GM21619 (cell line): ENCODE measurements around the gene GHR.

Experiments
- ATAC-seq: cut with Tn5 transposase; IDR thresholded peaks from one replicate; pipeline ENCODE4 v1.9.1; 2021; ENCODE audit not compliant: unreplicated experiment

The GHR gene

DNA sequence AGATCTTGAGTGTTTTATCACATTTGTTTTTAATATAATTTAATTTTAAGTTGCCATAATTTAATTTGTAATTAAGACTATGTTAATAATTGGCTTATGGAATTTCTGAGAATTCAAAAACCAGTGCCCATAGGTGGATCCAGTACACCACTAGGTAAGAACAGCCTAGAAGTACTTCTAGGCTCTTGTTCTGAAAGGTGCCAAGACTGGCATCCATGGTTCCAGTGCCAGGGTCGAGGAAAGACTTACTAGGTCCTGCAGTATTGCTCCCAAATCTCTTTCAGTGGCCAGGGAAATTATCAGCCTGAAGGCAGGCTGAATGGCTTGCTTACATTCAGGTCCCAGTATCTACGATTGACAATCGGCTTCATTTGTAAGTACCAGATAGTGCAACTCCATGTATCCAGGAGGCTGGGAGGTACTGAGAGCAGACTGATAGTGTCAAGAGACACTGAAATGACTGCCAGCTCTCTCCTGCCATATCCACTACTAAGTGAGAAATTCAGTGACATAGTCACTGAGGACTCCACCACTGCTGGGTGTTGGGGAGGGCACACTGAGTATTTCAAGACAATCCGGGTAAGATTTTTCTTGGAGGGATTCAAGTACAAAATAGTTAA lies 174.2 kb downstream of the GHR start:
- ATAC-seq: no peak

GRCh38 chr5:42598311-42598710 lies 175.1 kb downstream of the GHR start:
- ATAC-seq: no peak

GRCh38 chr5:42599106-42599505 lies 175.9 kb downstream of the GHR start:
- ATAC-seq: no peak

- no peak for ATAC-seq
Measured at GRCh38 chr5:42600441-42600840, 177.2 kb downstream of the GHR start.

DNA sequence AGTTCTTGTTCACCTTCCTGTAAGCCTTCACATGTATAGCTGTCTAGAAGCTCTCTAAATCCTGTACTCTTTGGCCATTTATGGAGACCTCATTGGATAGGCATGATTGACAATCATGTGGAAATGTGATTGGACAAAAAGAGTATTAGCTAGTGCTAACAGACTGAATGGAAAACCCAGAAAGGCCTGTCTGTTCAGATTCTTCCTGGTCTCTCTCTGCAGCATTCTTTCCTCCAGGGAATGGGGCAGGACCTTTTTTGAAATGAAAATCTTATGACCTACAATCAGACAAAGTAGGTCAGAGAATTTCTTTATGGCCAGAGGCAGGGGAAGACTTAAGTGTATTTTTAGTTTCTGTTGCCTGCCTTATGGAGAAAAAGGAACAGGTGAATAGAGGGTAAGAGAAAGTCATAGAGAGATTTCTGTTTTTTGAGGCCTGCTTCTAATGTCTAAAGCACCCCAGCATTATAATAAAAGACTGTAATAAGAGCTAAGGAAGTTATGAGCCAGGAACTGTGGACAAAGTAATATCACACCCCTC lies 181.0 kb downstream of the GHR start:
- ATAC-seq: no peak

DNA sequence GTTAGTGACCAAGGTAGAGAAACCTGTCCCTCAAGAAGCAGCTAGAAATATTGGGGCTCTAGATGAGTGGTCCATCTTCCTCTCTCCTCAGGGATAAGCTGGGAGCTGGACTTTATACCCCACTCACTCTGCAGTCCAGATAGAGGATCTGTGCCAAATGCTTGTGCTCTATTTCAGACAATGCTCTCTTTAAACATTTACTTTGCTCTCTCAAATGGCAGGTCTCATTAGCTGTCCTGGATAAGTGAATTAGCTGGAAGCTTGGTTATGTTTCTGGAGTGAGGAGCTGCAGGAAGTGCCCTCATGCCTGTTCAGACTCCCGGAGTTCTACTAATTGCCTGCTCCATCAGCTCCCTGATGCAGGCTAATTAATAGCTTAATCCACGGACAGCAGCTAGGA lies 182.3 kb downstream of the GHR start:
- ATAC-seq: no peak

DNA sequence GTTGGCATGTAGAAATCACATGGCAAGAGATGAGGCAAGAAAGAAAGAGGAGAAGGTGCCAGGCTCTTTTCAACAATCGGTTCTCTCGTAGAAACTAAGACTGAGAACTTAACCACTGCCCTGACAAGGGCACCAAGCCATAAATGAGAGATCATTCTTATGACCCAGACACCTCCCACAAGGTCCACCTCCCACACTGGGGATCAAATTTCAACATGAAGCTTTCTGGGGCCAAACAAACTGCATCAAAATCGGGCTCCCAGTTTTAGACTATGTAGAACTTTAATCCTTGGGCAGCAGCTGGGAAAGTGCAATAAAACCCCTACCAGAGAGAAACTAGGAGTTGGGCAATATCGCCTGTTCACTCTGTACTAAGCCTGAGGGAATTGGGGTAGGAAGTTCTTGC lies 183.2 kb downstream of the GHR start:
- ATAC-seq: no peak

DNA sequence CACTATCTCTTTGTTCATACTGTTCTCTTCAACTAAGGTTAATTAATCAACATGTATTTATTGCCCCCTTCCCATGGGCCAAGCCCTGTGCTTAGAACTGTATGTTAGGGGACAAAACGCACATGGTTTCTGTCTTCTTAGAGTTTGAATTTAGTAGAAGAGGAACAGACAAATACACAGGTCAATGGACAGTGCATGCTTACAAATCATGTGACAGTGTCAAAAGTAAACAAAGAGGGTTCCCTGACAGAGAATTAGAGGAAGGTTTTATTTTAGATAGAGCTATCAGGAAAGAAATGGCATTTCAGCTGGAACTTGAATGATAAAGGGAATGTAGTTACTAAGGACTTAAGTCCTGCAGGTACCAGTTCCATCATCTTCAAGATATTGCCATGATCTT lies 188.2 kb downstream of the GHR start:
- ATAC-seq: no peak

GRCh38 chr5:42612750-42613366 lies 189.6 kb downstream of the GHR start:
- ATAC-seq: no peak

DNA sequence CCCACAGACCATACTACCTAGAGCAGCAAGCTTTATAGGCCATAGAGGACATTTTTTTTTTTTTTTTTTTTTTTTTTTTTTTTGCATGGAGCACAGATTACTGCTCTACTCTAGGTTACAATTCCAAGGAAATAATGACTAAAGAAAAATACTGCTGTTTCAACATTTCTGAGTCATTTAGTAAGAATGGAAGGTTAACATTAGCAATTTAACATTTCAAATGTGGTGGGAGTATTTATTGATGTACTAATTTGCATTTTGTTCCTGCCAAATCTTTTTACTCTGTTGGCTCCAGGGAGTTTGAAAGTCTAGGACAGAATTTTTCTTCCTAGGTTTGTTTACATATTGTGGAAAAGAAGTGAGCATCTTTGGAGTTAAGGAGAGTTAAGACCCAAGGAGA lies 191.3 kb downstream of the GHR start:
- ATAC-seq: no peak

DNA sequence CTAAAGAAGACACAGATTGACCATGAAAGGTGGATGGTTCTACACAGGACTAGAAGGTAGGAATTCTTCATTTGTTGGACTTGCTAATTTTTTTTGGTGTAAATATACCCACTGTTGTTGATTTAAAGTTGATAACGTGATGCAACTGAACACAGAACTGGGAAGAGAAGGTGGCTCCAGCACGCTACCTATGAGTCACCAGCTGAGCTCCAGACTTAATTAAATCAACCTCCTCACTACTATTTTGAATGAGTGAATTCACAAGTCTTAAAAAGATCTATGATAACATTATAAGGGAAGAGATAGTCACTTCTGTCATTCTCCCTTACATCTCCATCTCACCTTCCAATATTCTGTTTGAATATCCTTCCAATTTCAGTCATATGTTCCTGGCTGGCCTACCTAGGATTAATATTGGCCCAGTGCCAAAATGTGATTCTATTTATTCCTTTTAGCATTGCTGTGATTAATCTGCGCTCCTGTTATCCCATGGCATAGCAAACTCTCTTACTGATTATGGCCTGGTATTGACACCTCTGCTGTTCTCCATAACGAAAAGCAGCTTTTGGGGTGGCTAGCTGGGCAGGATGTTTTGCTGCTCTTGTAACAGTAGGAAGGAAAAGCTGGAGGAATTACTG lies 197.5 kb downstream of the GHR start:
- no peak for ATAC-seq

- no peak for ATAC-seq
Measured at GRCh38 chr5:42621242-42621641, 198.0 kb downstream of the GHR start.

- ATAC-seq: no peak
Measured at GRCh38 chr5:42621662-42622061, 198.4 kb downstream of the GHR start.

DNA sequence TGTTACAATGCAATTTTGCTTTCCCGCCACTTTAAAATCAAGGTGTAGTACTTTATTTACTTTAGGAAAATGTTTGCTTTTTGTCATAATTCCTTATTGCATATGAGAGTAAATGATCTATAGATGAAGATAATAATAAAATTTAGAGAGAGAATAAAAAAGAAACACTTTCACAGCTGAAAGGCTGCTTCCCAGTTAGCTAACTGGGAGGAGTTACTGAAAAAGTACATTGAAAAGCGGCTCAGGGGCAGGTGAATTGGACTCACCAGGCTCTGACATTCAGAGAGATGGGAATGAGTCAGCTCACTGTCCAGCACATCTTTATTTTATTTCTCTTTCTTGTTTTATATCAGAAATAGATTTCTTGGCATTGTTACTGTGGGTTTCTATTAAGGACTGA lies 201.7 kb downstream of the GHR start:
- no peak for ATAC-seq

GRCh38 chr5:42626462-42626861 lies 203.2 kb downstream of the GHR start:
- no peak for ATAC-seq

GRCh38 chr5:42628821-42629220 lies 205.6 kb downstream of the GHR start:
- ATAC-seq: no peak

GRCh38 chr5:42629284-42629683 lies 206.0 kb downstream of the GHR start:
- no peak for ATAC-seq

- ATAC-seq: no peak
Measured at GRCh38 chr5:42631241-42631640, 208.0 kb downstream of the GHR start.

GRCh38 chr5:42632354-42632900 lies 209.2 kb downstream of the GHR start:
- ATAC-seq: no peak

GRCh38 chr5:42634575-42634974 lies 211.3 kb downstream of the GHR start:
- no peak for ATAC-seq

- ATAC-seq: no peak
Measured at GRCh38 chr5:42636425-42636824, 213.2 kb downstream of the GHR start.

- ATAC-seq: no peak
Measured at GRCh38 chr5:42636946-42637345, 213.7 kb downstream of the GHR start.
